ENCODE results near the gene ING3.

The ING3 gene

DNA sequence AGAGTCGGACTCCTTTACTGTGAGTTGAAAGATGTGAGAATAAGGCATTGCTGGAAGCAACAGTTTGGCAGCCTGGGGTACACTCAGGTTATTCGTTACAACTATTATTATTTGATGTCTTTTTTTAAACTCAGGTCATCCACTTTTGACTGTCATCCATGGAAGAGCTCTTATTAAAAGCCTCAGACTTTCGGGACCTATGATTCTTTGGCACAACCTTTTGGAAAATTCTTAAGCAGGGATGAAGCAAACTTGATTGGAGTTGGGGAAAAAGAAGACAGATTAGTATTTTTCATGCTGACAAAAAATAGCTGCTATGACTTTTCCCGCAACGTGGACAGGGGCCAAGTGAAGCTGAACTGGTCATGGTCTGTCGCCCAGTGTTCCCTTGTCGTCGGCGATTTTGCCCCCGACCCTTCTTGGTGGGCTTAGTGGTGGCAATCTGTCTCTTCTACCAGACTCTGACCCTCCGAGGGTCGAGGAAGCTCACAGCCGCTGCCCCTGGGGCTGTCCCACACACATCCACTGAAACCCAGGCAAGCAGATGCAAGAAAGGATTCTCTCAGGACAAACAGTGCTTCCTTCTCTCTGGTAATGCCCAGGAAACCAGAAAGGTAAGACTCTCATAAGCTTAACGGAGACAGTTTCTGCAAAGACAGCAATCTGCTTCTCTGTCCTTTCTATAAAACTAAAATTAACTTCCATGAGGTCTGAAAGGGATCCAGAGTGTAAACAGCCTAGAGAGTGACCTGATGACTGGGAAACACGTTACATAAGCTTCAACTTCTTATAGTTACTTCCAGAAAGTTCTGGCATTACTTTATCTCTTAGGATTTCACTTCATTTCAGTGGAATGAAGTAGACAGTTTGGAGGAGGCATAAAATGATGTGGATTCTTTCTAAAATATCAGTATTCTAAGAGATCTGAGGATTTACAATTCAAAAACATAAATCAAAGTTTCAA lies 39.0 kb downstream of the ING3 start:
- DNase-seq (ENCODE audit: low read depth in 3 of 3): no peak

- no peak for DNase-seq (ENCODE audit: low read depth in 3 of 3)
Measured at GRCh38 chr7:120990468-120991118, 40.0 kb downstream of the ING3 start.

- DNase-seq (ENCODE audit: low read depth in 3 of 3): no peak
Measured at GRCh38 chr7:120991161-120991560, 40.6 kb downstream of the ING3 start.

- no peak for DNase-seq (ENCODE audit: low read depth in 3 of 3)
Measured at GRCh38 chr7:120991581-120991980, 41.0 kb downstream of the ING3 start.

DNA sequence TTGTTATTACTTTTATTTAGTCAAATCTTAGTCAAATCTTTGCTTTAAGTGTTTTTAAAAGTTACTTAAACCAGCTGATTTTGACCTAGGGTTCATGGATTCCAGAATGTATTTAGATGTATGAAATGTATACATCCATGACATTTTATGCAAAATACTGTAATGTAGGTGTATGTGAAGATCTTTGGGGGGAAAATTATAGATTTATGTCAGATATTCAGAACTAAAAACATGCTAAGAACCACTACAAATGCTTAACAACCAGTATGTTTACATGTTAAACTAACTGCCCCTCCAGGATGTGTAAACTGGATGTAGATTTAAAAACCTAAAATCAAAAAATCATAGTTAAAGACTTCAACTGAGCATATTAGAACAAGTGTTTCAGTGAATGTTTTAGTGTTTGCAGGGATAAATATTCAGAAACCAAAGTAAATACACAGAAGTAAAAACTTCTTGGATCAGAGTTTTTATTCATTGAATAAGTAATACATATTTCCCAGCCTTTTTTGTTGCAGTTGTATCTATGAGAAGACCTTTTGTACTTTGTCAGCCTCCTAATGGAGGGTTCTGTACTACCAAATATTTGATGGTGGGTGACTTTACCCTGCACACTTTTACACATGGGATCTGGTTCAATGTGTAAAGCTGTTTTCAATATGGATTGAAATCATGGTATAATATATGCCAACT lies 41.8 kb downstream of the ING3 start:
- no peak for DNase-seq (ENCODE audit: low read depth in 3 of 3)

DNA sequence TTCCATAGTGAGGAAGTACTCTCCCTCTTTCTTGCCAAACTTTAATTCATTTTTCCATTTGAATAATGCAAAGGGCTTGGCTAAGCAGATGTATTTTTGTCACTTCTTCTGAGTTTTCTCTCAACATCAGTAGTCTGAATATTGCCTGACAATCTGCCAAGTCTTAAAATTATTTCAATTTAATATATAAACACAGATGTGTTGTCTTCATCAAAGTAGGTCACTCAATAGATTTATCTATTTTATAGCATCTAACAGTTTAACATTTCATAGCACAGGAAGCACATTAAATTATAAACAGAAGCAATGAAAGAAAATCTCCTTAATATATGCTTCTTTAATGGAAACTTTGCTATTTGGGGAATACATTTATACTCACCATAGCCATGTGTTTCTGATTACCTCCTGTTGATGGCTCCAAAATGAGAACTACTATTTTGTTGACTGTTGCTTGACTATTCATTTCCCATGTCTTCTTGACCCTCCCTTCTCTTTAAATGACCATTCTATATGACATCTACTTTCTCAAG lies 42.5 kb downstream of the ING3 start:
- DNase-seq (ENCODE audit: low read depth in 3 of 3): no peak

DNA sequence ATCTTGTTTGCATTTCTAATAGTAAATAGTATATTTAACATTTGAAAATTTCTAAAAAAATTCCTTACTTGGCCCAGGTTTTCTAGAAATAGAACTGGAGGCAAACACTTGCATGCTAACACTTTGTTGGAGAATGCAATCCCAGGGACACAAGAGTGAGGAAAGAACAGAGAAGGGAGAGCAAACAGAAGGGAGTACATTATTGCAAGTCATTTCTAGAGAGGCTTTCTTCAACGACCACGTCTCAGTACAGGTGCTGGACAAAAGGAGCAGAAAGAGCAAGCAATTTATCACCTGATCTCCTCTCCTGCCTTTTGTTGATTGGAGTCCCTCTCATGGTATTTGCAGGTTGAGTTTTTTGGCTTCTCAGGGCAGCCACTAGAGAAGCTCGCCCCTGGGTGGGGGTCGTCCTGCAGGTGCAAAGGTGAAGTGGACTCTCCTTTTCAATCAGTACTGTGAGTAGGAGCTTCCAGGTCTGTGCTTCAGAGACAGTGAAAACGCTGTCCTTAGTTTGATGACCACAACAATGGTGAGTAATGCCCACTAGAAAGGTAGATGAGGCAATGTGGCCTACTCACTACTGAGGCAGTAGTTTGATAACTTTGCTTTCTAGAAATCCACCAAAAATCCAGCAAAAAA lies 43.1 kb downstream of the ING3 start:
- DNase-seq (ENCODE audit: low read depth in 3 of 3): no peak

DNA sequence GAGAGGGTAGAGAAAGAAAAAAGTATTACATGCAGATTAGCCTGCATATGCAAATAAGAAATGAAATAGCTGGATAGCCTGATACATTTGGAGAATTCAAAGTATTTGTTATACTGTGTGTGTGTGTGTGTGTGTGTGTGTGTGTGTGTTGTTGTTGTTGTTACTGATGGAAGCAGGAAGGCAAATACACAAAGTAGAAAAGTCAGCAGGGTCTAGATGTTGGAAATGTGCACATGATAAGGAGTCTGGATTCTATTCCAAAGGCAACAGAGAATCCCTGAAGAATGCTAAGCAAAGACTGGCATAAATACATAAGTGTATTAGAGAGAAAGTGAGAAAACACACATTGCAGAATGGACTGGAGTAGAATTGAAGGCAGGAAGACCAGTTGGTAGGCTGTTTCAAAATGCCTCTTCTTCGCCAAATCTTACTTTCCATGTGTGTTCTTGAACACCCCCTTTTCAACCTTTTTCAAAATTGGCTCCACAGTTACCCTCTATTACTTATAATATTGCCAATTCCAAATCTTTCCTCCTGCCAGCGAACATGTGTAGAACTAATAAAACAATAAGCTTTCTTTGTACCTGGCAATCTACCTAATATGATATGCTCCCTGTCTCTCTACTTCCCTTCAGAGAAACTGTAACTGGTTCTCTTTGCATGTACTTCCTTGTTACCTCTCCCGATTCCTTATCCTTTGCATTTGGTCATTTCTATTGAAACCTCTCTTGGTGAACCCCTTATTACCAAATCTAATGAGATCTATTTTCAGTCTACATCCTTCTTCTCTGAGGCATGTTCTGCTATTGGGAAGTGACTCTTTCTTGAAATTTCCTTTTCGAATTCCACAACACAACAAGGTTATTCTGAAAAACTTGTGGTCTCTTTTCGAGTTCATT lies 44.2 kb downstream of the ING3 start:
- DNase-seq (ENCODE audit: low read depth in 3 of 3): no peak

DNA sequence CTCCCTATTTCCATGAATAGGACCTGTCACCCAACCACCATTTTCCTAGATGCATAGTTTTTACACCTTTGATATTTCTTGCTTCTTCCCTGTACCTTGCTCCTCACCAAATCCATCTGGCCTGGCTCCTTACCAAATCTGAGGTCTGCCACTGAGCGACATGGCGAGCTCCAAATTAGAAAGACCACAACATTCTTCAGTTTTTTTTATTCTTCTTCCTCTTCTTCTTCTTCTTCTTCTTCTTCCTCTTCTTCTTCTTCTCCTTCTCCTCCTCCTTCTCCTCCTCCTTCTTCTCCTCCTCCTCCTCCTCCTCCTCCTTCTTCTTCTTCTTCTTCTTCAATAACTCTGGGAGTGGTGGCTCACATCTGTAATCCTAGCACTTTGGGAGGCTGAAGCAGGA lies 45.1 kb downstream of the ING3 start:
- DNase-seq (ENCODE audit: low read depth in 3 of 3): no peak

GRCh38 chr7:120996333-120996987 lies 45.9 kb downstream of the ING3 start:
- no peak for DNase-seq (ENCODE audit: low read depth in 3 of 3)

DNA sequence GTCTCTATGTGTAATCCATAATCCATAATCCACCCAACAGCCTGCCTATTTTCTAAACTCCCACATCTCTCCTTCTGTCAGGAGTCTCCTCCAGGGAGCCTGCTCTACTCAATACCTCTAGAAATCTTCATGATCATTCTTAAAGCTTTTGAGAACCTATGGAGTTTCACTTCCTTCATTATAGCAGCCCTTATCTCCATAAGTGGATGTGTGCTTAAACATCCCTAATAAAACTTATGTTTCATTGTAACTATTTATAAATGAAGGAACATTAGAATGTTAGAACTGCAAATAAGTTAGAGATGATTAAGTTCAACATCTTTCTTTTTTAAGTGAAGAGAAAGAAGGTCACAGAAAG lies 46.4 kb downstream of the ING3 start:
- DNase-seq (ENCODE audit: low read depth in 3 of 3): no peak

DNA sequence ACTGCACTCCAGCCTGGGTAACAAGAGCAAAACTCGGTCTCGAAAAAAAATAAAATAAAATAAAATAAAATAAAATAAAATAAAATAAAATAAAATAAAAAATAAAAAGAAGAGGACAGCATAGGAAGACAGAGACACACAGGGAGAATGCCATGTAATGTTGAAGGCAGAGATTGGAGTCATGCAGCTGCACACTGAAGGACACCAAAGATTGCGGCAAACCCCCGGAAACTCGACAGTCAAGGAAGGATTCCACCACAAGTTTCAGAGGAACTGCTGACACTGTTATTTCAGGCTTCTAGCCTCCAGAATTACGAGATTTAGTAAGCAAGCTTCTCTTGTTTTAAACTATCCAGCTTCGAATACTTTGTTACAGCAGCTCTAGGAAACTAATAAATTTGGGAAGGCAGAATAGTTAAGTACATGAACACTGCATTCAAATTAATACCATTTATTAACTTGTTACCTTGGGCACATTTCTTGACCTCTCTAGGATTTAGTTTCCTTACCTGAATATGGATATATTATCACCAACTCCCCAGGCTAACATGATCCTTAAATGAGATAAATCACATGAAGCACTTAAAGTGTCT lies 47.4 kb downstream of the ING3 start:
- no peak for DNase-seq (ENCODE audit: low read depth in 3 of 3)

- DNase-seq (ENCODE audit: low read depth in 3 of 3): no peak
Measured at GRCh38 chr7:120998520-120998919, 47.9 kb downstream of the ING3 start.

DNA sequence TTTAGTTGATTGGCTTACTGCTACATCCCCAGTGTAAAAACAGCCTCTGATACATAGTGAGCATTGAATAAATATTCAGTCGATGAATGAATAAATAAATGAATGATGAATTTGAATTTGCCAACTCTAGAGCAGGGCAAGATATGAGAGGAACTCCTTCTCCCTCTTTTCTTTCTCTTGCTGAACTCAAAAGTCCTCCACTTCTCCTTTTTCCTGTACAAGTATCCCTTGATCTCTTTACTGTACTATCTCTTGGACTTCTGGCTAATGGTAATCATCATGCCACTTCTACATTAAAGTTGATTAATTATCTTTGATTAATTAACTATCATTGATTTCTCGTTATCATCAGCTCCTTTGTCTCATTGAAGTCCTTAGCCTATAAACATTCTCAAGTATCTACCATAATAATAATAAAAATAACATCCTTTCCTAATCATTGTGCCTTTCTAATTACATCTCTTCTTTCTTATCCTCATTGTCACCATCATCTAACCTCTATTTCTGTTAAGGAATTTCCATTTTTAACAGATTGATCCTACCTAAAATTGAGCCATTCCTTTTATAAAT lies 48.5 kb downstream of the ING3 start:
- no peak for DNase-seq (ENCODE audit: low read depth in 3 of 3)

DNA sequence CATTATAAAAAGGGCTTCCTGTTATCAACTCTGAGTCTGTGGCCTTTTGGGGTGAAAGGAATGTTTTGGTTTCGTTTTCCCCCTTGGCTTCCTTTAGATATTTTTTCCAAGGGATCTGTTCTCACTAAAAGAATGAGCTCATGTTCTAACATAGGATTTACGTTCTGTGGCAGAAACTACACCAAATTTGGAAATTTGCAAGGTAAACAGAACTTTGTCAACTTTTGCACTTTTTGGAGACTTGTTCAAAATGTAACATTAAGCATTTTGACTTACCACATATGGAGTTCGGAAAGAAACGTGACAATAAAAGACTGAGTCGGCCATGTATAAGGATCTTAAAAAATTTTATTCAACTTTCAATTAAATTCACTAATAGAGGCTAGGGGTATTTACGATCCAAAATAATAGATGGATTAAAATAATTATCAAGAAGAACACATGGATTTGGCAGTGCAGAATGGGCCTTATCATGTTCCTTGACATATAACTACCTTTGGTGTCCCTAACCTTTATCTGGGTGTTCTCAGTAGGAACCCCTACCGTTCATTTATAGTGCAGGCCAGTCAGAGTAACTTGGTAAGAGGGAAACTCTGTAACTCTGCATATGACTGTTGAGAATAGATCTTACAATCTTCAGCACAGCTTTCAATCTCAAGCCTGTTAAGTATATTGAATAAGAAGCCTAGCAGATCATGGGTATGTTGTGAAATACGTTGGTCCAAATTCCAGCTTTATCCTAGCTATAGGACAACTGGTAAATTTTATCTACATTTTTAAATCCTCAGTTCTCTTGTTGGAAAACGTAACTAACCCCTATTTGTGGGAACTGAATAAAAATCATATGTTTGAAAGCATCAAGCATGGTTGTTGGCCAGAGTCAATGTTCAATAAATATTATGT lies 49.8 kb downstream of the ING3 start:
- DNase-seq (ENCODE audit: low read depth in 3 of 3): no peak

- DNase-seq (ENCODE audit: low read depth in 3 of 3): no peak
Measured at GRCh38 chr7:121001234-121001906, 50.8 kb downstream of the ING3 start.

- DNase-seq (ENCODE audit: low read depth in 3 of 3): no peak
Measured at GRCh38 chr7:121002048-121002756, 51.6 kb downstream of the ING3 start.
